WERI-Rb-1 (cell line): ENCODE results near the gene CEP250.
A peak's percentile ranks its signal among the peaks of the same experiment; 100 is the strongest.

Source experiments
- DNase-seq: peaks from one replicate; pipeline ENCODE4 v3.0.0-alpha.2; 2020
- H3K27ac ChIP-seq: fragments of 250-450 bp; sonication (Bioruptor Pico); 2 replicates; pipeline ENCODE4 v1.5.1; 2020; ENCODE audit warnings: mild to moderate bottlenecking, moderate library complexity
- H3K27me3 ChIP-seq: fragments of 250-450 bp; sonication (Bioruptor Pico); 2 replicates; pipeline ENCODE4 v1.5.1; 2021; ENCODE audit warnings: mild to moderate bottlenecking, low read depth, moderate library complexity; ENCODE audit not compliant: insufficient read depth, severe bottlenecking
- H3K36me3 ChIP-seq: fragments of 250-450 bp; sonication (Bioruptor Pico); 2 replicates; pipeline ENCODE4 v1.5.1; 2020; ENCODE audit warnings: mild to moderate bottlenecking, moderate library complexity
- H3K4me3 ChIP-seq: 2 replicates; pipeline ENCODE4 v1.5.1; 2011; ENCODE audit warnings: low read depth, mild to moderate bottlenecking, control low read depth, low read length
- H3K9me3 ChIP-seq: fragments of 250-450 bp; sonication (Bioruptor Pico); 2 replicates; pipeline ENCODE4 v1.5.1; 2021; ENCODE audit warnings: mild to moderate bottlenecking, moderate library complexity; ENCODE audit not compliant: severe bottlenecking
- TF ChIP-seq, protein P1 (sequence below): IDR thresholded peaks from 2 replicates; pipeline ENCODE4 v1.5.1; 2011; ENCODE audit warnings: low read depth, mild to moderate bottlenecking, control low read depth, inconsistent platforms, low read length

Gene CEP250

DNA sequence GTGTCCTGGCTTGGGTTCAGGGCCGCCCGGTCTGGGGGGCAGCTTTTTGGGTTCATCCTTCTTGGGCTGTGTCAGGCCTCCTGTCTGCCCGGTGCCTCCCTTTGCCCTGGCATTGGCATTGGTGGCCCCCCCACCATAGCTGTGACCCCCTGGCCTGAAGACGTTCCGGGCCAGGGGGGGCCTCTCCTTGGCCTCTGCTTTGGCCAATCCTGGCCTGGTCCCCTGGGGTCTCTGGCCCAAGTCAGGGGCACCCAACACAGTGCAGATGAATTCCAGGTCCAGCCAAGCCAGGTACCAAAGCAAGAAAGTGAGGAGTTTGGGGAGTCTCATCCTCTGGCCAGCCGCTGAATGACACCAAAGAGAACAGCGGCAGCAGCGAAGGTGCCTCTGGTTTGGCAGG is 17.8 kb upstream of the CEP250 start:
- Histone ChIP-seq H3K27ac (no peak overlapping the region), H3K36me3 (no peaks in the 10 kb centered on the region), H3K9me3 (no peaks in the 10 kb centered on the region), H3K27me3 (no peaks in the 10 kb centered on the region), H3K4me3 (no peak overlapping the region)
- TF ChIP-seq, protein P1, sequence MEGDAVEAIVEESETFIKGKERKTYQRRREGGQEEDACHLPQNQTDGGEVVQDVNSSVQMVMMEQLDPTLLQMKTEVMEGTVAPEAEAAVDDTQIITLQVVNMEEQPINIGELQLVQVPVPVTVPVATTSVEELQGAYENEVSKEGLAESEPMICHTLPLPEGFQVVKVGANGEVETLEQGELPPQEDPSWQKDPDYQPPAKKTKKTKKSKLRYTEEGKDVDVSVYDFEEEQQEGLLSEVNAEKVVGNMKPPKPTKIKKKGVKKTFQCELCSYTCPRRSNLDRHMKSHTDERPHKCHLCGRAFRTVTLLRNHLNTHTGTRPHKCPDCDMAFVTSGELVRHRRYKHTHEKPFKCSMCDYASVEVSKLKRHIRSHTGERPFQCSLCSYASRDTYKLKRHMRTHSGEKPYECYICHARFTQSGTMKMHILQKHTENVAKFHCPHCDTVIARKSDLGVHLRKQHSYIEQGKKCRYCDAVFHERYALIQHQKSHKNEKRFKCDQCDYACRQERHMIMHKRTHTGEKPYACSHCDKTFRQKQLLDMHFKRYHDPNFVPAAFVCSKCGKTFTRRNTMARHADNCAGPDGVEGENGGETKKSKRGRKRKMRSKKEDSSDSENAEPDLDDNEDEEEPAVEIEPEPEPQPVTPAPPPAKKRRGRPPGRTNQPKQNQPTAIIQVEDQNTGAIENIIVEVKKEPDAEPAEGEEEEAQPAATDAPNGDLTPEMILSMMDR = no peak
- DNase-seq = no peak

DNA sequence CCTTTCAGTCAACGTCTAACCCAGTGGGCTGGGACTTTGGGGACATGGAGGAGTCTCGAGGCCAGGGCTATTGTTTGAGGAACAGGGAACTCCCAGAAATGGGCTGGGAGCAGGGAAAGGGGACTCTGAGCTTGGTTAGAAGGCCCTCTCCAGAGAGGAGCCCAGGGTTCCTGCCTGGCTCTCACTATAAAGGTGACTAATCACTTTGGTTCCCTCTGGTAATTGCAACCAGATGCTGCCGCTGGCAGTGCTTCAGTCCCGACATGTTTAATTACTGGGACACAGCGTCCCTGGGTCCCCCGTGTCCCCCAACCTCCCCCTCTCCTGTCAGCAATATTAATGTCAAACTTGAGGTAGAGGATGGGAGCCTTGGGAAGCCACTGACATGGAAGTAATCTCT is 12.4 kb upstream of the CEP250 start:
- Histone ChIP-seq H3K36me3 (no peaks in the 10 kb centered on the region), H3K4me3 (no peak overlapping the region), H3K9me3 (no peaks in the 10 kb centered on the region), H3K27ac (no peak overlapping the region), H3K27me3 (no peaks in the 10 kb centered on the region)
- TF ChIP-seq, protein P1 = no peak
- DNase-seq = no peak

DNA sequence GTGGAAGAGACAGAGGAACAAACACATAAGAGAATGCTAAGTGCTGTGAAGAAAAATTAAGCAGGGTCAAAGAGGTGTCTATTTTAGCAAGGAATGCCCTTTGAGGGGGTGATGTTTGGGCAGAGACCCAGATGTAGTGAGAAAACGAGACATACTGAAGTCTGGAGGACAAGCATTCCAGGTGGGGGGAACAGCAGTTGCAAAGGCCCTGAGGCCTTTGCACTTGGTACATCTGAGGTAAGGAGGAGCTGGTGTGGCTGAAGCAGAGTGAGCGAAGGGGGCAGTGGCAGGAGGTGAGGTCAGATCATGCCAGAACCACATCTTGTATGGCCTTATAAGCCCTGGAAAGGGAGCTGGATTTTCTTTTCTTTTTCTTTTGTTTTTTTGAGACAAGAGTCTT is 11.2 kb upstream of the CEP250 start:
- H3K36me3 ChIP-seq = no peaks in the 10 kb centered on the region
- H3K9me3 ChIP-seq = no peaks in the 10 kb centered on the region
- H3K27me3 ChIP-seq = no peaks in the 10 kb centered on the region
- TF ChIP-seq, protein P1 = no peak
- no peak for DNase-seq
- H3K27ac ChIP-seq = no peak overlapping the region
- no peak overlapping the region for H3K4me3 ChIP-seq

DNA sequence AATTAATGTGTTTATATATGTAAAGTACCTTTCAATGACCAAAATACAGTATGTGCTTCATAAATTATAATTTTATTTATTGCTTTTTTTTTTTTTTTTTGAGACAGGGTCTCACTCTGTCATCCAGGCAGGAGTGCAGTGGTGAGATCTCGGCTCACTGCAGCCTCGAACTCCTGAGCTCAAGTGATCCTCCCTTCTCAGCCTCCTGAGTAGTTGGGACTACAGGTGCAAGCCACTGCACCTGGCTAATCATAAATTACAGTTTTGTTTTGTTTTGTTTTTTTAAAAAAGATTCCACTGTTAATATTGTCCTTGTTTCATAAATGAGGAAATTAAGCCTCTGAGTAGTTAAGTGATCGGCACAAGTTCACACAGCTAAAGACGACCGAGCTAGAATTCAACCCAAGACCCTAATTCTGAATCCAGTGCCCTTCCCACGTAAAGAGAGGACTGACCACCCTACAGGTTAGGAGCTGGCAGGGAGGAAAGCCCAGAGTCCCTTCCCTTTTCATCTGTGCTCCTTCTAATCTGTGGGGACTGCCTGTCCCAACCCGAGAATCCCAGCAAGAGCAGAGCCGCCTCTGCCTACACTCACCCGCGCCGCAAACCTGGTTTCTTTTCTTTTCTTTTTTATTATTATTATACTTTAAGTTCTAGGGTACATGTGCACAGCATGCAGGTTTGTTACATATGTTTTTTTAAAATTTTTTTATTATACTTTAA is 8.9 kb upstream of the CEP250 start:
- H3K27ac ChIP-seq = no peak overlapping the region
- DNase-seq = no peak
- no peaks in the 10 kb centered on the region for H3K36me3 ChIP-seq
- H3K9me3 ChIP-seq = no peaks in the 10 kb centered on the region
- H3K27me3 ChIP-seq = no peaks in the 10 kb centered on the region
- TF ChIP-seq, protein P1 = no peak
- H3K4me3 ChIP-seq = no peak overlapping the region

DNA sequence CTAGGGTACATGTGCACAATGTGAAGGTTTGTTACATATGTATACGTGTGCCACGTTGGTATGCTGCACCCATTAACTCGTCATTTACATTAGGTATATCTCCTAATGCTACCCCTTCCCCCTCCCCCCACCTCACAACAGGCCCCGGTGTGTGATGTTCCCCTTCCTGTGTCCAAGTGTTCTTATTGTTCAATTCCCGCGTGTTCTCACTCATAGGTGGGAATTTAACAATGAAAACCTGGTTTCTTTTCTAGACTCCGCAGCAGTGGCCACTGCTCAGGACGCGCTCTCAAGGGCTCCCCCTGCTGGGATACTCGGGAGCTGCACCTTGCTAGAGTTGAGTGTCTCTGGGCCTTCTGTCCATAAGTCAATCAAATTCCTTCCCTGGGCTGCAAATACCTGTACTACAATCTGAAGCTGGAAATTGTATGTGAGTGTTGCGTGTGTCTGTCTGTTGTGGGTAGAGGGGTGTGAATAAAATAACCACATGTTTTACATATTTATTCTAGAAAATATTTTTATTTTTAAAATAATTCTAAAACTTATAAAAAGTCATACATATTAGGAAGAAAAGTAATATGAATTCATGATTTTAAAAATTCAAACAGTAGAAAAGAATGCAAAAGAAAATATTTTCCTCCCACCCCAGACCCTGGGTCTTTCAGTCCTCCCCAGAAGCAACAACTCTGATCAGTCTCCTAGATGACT is 8.2 kb upstream of the CEP250 start:
- Histone ChIP-seq H3K27ac (no peak overlapping the region), H3K4me3 (no peak overlapping the region), H3K27me3 (no peaks in the 10 kb centered on the region), H3K36me3 (no peaks in the 10 kb centered on the region), H3K9me3 (peaks cover 6% of the 10 kb centered on the region)
- TF ChIP-seq, protein P1 = peak; percentile 84
- peak; percentile 87 for DNase-seq
